HG03432 (cell line): ENCODE results near the gene CARNS1.
A peak's percentile ranks its signal among the peaks of the same experiment; 100 is the strongest.

Experiments
- ATAC-seq: cut with Tn5 transposase; IDR thresholded peaks from one replicate; pipeline ENCODE4 v1.9.1; 2021; ENCODE audit warnings: mild to moderate bottlenecking, moderate library complexity; ENCODE audit not compliant: unreplicated experiment

The CARNS1 gene

DNA sequence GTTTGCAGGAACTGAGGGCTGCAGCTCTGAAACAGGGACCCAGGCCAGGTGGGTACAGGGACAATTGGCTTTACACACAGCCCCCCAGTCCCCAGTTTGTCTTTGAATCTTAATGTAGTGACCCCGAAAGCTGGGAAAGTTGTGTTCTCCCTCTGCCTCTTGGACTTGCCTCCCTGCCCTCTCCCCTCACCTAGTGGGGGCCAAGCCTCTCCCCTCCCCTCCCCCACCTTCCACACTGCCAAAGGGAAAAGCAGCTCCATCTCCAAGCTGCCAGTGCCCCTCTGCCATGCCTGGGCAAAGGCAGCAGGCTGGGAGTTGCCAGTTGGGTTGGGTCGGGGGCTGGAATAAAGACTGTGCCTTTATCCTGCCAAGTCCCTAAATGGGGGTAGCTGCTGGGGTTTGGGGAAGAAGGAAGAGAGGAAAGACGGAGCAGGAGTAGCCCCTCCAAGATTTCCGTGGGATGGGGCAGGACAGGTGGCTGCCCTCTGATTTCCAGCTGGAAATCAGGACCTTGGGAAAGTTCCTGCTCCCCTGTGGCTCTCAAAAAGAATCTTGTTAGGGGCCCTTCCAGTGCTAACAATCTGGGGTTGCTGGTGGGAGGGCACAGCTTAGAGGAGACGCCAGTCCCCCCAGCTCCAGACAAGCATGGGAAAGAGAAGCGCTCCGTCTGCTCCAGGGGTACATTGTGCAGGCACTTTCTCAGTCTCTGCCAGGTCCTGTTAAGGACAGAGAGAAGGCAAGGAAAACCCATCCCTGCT, 39.2 kb upstream of the CARNS1 start:
- ATAC-seq = no peak

DNA sequence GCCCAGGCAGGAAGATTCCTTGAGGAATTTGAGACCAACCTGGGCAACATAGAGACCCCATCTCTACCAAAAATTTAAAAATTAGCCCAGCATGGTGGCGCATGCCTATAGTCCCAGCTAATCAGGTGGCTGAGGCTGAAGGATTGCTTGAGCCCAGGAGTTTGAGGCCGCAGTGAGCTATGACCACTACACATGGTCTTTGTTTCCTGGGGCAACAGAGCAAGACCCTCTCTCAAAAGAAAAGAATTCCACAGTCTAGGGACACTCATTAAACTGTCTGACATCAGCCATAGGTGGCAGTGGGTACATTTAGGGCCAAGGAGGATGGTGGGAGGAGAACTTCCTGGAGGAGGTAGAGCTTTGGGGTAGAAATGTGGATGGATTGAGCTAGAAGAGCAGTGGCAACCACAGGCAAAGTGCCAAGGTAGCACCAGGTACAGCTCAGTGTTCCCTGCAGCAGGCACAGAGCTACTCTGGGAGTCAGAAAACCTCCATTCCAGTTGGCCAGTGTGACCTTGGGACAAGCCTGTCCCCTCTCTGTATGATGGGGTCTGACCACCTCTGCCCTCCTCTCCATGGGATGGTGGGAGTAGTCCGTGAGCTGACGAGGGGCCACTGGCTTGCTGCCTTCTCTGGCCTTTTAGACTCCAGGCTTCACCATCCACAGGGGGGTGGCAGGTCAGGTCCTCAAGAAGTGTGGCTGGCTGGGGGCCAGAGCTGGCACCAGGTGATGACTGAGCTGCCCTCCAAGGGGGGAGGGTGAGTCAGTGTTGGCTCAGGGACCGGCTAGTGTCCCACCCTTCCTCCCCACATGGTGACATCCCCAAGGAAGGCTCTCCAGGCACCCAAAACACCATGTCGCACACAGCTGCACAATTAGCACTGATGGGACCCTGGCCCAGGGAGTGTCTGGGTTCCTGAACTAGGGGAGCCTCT, 38.3 kb upstream of the CARNS1 start:
- no peak for ATAC-seq

DNA sequence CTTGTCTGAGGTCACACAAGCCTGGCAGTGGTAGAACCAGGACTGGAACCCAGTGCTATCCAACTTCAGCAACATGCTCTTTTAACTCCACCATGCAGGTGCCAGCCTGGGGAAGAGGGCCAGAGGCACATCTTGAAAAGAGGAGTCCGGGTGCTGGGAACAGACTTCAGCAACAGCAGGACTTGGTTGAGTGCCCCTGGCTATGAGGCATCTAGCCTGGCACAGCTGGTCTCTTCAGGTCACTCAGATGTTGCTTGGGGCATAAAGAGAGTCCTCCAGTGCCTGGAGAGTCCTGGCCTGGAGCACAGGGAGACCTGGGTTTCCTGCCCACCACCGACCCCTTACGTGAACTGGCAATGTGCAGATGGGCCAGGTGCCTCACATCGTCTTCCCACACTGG, 36.9 kb upstream of the CARNS1 start:
- no peak for ATAC-seq

DNA sequence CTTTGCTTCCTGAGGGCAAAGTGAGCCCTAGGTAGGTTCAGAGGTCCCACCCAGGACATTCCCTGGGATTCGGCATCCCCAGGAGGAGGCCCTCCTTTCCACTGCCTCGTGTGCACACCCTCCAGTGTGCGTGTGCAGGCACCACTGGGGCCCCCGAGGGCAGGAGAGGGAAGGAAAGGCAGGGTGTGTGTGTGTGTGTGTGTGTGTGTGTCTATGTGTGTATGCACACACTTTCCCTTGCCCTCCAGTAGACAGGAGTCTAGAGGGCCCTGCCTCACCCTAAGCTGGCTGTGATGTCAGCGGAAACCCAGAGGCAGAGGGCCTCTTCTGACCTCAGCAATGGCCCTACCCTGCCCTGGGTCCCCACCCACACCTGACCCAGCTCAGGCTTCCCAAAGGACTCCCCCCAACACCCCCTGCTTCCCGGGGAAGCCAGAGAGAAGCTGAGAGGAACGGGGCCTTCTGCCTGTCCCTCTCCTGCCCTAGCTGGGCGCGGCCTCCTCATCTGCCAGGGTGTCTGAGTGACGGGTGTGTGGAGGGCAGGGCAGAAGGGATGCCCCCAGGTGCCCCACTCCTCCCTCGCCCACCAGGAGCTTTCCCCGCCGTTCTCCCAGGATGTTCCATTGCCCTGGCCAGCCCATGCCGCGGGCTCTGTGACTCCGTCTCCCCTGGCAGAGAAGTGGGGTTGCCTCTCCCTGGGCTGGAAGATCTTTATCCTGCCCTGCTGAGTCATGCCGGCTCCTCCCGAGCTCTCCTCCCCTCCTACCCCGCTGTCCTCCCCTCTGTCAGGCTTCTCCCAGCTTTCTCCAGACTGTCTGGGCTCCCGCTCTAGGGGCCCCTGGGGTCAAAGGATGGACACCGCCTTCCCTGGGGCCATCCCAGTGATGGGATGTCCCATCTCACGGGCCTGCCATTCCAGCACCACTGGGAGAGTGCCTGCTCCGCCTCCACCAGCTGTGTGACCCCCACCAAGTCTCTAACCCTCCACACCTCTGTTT, 36.1 kb upstream of the CARNS1 start:
- no peak for ATAC-seq

DNA sequence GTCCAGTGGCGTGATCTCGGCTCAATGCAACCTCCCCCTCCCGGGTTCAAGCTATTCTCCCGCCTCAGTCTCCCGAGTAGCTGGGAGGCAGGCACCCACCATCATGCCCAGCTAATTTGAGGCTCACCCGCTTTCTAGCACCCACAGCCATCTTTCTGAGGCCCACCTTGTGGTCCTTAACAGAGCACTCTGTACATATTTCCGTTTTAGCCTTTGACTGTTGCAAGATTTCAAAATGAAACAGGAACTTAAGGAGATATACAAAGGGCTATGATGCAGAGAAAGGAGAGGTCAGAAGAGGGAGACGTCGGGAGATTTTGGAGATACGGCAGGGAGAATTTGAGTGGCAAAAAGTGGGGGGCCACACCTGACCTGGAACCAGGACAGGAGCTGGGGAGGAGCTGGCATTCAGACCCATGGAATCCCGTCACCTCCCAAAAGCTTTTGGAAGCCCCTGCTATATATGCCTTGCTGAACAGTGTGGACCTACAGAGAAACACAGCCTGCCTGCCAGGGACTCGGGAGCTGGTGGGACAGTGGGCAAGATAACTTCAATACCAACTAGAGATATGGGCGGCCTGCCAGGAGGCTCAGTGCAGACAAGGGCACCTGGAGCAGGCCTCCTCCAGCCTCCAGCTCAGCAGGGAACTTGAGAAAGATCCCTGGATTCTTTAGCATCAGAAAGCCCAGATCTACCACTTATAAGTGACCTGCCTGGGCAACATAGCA, 34.1 kb upstream of the CARNS1 start:
- ATAC-seq = no peak

DNA sequence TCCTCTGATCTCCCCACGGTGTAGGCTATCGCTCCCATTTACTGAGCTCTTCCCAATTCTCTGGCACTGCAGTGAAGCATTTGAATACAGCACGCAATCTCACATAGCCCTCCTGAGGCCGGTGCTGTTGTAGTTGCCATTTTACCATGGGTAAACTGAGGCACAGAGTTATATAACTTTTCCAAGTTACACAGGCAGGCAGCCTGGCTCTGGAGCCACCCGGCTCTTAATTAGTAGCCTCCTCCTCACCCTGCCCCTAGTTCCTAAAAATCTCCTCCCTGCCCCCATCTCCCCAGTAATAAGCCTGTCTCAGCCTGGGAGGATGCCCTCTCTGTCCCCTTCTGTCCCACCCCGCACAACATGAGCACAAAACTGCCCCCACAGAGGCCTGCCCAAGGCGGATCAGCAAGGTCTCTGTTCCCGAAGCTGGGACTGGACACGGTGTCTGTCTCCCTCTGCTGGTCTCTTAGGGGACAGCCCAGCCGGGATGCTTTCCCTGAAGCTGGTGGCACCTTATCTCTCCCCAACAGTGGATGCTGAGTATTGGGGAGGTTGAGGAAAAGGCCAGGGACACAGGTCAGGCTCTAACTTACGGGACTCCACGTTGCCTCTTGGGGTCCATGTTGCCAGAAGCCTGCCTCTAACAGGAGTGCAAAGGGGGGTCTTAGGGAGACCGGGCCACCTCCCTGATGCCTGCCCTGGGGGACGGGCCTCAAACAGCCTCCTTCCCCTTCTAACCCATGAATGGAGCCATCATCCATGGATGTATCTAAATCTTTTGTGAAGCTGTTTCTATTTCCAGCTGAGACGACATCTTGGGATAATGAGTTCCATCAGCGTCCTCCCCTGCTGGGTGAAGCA, 33.0 kb upstream of the CARNS1 start:
- ATAC-seq = peak; percentile 67

DNA sequence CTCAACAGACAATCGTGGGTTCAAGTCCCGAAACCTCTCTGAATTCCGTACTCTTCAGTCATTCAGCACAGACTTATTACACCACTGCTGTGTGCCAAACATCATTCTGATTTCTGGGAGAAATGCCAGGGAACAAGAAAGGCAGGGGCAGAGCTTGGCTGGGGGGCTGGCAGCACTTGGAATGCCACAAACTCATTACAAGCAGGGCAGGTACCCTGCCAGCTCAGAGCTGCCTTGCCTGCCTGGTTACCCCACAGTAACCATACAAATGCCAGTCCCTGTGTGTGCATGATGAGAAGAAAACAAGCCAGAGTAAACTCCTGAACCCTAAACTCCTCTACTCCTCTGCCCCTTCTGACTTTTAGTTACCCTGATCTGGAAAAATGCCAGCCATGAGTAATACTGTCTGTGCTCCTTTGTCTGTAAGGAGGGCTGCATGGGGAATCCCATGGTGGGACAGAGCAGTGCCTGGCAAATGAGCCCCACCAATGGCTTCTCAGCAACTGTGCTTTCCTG, 30.6 kb upstream of the CARNS1 start:
- no peak for ATAC-seq

DNA sequence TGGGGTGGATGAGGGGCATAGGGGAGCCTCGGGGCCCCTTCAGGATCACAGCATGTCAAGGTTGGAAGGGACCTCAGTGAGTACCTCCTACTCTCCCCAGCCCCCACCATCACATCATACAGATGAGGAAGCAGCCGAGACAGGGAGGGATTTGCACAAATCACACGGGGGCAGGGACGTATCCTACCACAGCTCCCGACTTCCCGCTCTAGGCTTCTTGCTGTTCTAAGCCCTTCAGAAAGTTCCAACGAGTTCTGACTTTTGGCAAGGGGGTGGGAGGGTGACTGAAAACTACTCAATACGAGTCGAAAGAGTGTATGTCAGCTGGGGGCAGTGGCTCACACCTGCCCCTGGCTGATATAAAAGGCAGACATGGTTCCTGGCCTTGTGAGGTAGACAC, 28.4 kb upstream of the CARNS1 start:
- ATAC-seq = no peak

DNA sequence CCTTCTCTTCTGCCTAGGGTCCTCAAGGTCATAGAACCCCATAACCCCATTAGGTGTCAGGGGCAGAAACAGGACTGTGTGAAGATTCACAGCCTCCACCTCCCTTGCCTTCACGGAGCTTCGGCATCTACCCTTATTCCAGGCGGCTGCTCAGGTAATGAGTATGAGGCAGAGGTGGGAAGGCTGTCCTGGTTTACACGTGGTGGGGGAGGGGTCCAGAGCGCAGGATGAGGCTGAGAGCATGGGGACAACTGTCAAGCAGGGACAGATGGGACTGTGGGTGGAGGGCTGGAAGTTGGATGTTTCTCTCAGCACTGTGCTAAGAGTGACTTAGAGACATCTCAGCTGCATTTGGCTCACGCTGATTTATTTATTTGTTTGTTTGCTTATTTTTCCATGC, 28.0 kb upstream of the CARNS1 start:
- ATAC-seq = no peak

DNA sequence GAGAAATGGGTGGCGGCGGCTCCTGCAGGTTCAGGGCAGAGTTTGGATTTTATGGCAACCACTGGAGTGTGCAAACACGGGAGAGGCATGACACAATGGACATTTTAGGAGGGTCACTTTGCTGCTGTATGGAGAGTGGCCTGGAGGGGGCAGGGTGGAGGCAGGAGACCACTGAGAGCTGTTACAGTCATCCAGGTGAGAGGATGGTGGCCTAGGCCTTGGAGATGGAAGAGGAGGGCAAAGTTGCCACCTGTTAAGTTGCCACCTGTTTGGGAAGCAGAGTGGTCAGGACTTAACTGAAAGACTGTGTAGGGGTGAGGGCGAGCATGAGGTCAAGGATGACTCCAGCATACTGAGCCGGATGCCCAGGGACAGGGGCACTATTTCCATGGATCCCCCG, 26.0 kb upstream of the CARNS1 start:
- ATAC-seq = no peak

DNA sequence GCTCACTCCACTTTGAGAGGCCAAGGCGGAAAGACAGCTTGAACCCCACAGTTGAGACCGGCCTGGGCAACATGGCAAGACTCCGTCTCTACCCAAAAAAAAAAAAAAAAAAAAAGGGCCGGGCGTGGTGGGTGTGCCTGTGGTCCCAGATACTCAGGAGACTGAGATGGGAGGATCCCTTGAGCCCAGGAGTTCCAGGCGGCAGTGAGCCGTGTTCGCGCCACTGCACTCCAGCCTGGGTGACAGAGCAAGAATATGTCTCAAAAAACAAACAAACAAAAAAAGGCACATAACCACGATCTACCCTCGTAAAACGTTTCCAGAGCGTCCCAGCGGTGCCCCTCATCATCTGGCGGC, 24.6 kb upstream of the CARNS1 start:
- no peak for ATAC-seq

DNA sequence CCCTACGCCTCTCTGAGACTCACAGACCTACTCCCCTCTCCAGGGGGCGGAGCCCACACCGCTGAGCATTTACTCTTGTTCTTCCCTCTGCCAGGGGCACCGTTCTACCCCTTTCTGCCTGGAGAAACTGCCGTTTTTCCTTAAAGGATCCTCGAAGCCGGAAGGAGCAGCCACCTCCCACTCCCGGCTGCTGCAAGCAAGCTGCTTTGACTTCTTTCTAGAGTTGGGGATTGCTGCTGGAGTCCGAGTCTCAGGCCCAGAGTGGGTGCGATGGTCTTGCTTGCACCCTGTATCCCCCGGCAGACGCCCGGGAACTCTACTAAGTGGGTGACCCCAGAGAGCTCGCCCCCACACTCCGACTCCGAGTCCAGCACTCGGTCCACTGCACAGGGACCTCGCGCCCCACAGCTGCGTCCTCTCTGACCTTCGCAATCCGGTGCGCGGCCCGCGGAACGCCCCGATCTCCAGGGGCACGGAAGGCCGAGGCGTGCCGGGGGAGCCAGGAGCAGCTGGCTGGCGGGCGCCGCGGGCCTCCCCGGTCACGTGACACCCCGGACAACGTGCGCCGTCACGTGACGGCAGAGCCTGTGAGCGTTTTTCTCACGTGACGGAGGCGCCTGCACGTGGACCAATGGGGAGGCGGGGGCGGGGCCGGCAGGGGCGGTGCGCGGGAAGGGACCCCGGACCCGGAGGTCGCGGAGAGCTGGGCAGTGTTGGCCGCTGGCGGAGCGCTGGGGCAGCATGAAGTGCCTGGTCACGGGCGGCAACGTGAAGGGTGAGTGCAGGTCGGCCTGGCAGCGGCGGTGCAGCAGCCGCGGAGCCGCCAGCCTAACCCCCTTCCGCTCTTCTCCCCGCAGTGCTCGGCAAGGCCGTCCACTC, 23.9 kb upstream of the CARNS1 start, which contains the start of gene RAD9A:
TSS of gene RAD9A (plus strand) at position 683 of the 879 bp plus-strand sequence. CDS start at position 742, 59 bp downstream.
- peak; percentile 69 for ATAC-seq

DNA sequence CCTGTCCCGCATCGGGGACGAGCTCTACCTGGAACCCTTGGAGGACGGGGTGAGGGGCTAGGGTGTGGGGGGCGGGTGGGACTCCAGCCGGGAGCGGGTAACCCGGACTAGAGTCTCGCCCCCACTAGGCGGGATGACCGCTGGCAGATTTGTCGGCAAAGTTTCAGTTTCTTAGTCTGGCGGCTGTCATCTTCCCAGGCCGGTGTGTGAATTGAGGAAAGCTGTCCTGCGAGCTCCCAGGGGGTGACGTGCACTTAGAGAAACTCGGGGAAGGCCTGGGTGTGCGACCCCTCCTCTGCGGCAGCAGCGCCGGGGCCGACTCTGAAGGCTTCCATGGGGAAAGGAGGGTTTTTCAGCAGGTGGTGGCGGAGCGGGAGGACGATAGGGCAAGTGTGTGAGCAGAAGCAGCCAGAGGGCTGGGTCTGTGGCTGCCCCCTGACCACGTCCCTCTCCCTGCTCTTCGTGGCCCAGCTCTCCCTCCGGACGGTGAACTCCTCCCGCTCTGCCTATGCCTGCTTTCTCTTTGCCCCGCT, 23.2 kb upstream of the CARNS1 start:
- ATAC-seq = peak; percentile 2

DNA sequence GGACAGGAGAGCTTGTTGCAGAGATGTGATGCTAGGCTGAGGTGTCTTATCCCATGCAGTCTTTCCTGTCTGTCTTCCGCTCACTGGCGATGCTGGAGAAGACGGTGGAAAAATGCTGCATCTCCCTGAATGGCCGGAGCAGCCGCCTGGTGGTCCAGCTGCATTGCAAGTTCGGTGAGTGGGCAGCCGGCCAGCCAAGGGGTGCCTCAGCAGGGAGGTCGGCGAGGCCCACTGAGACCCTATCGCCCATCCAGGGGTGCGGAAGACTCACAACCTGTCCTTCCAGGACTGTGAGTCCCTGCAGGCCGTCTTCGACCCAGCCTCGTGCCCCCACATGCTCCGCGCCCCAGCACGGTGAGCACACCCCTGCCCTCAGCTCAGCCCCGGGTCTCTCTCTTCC, 22.0 kb upstream of the CARNS1 start:
- ATAC-seq = no peak

DNA sequence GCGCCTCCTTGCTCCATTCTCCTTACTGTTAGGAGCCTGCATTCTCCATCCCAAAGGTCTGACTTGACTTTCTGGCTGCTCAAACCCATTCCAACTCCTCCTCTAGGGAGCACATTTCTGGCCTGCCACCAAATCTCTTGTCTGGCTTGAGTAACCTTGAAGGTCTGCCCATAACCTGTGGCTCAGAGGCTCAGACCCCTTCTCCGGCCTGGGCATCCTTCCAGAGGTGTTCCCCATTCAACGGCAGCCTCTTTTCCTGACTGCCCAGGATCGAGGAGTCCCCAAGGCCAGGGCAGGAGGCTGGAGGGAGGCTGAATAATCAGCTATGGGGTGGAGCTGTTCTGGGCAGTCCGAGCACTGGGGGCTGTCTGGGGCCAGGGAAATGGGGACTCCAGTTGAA, 21.5 kb upstream of the CARNS1 start:
- ATAC-seq = no peak

DNA sequence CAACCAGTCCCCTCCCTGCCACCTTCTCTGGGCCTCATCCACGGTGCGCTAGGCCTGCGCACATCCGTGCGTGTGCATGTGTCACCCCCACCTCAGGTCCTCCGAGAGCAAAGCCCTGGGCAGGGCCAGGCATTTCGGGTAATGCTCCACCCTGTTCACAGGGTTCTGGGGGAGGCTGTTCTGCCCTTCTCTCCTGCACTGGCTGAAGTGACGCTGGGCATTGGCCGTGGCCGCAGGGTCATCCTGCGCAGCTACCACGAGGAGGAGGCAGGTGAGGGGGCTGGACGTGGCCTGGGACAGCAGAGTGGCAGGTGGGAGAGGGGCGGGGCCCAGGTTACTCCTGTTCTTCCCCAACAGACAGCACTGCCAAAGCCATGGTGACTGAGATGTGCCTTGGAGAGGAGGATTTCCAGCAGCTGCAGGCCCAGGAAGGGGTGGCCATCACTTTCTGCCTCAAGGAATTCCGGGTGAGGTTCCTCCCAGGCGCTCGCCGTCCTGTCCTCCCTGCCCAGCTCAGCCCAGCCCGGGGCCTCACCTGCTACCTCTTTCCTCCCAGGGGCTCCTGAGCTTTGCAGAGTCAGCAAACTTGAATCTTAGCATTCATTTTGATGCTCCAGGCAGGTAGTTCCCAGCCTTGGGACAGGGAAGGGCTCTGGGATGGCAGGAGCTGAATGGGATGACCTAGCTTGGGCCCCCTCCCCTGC, 19.8 kb upstream of the CARNS1 start:
- ATAC-seq = no peak

DNA sequence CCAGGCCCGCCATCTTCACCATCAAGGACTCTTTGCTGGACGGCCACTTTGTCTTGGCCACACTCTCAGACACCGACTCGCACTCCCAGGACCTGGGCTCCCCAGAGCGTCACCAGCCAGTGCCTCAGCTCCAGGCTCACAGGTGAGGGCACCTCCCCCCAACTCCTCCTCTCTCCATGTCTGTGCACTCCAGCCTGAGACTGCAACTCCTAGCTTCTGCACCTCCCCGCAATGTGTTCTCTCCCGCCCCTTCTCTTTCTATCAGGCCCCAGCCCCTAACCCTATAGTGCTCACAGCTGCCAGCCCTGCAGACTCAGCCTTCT, 19.3 kb upstream of the CARNS1 start:
- ATAC-seq = no peak
